ENCODE data around the gene IL1R2.

The IL1R2 gene

GRCh38 chr2:101961338-101962191, 30.2 kb upstream of the IL1R2 start:
- Histone ChIP-seq H3K4me3 (ENCODE audit: low read length) (no peak overlapping the region), H3K9ac (ENCODE audit: low read length) (no peak overlapping the region), H3K27ac (ENCODE audit: low read length) (no peak overlapping the region), H3K27me3 (ENCODE audit: control insufficient read depth, insufficient read depth, low read length) (no peaks in the 10 kb centered on the region), H3K9me3 (ENCODE audit: control insufficient read depth, low read depth, low read length) (peaks cover 7% of the 10 kb centered on the region), H3K36me3 (ENCODE audit: control insufficient read depth, low read depth, low read length) (no peaks in the 10 kb centered on the region), H3K4me1 (ENCODE audit: control insufficient read depth, low read depth, low read length) (no peaks in the 10 kb centered on the region)

GRCh38 chr2:101962309-101962708, 29.5 kb upstream of the IL1R2 start:
- no peaks in the 10 kb centered on the region for H3K4me1 ChIP-seq (ENCODE audit: control insufficient read depth, low read depth, low read length)
- H3K9ac ChIP-seq (ENCODE audit: low read length) = no peak overlapping the region
- no peak overlapping the region for H3K27ac ChIP-seq (ENCODE audit: low read length)
- peaks cover 4% of the 10 kb centered on the region for H3K9me3 ChIP-seq (ENCODE audit: control insufficient read depth, low read depth, low read length)
- no peak overlapping the region for H3K4me3 ChIP-seq (ENCODE audit: low read length)
- H3K36me3 ChIP-seq (ENCODE audit: control insufficient read depth, low read depth, low read length) = no peaks in the 10 kb centered on the region
- H3K27me3 ChIP-seq (ENCODE audit: control insufficient read depth, insufficient read depth, low read length) = no peaks in the 10 kb centered on the region

GRCh38 chr2:101963198-101963597, 28.6 kb upstream of the IL1R2 start:
- Histone ChIP-seq H3K9me3 (ENCODE audit: control insufficient read depth, low read depth, low read length) (no peaks in the 10 kb centered on the region), H3K27me3 (ENCODE audit: control insufficient read depth, insufficient read depth, low read length) (no peaks in the 10 kb centered on the region), H3K27ac (ENCODE audit: low read length) (no peak overlapping the region), H3K4me1 (ENCODE audit: control insufficient read depth, low read depth, low read length) (no peaks in the 10 kb centered on the region), H3K9ac (ENCODE audit: low read length) (no peak overlapping the region), H3K4me3 (ENCODE audit: low read length) (no peak overlapping the region), H3K36me3 (ENCODE audit: control insufficient read depth, low read depth, low read length) (no peaks in the 10 kb centered on the region)

GRCh38 chr2:101967826-101968513, 23.8 kb upstream of the IL1R2 start:
- H3K27me3 ChIP-seq (ENCODE audit: control insufficient read depth, insufficient read depth, low read length) = no peaks in the 10 kb centered on the region
- peaks cover 4% of the 10 kb centered on the region for H3K9me3 ChIP-seq (ENCODE audit: control insufficient read depth, low read depth, low read length)
- H3K9ac ChIP-seq (ENCODE audit: low read length) = no peak overlapping the region
- no peaks in the 10 kb centered on the region for H3K36me3 ChIP-seq (ENCODE audit: control insufficient read depth, low read depth, low read length)
- H3K27ac ChIP-seq (ENCODE audit: low read length) = no peak overlapping the region
- no peaks in the 10 kb centered on the region for H3K4me1 ChIP-seq (ENCODE audit: control insufficient read depth, low read depth, low read length)
- no peak overlapping the region for H3K4me3 ChIP-seq (ENCODE audit: low read length)

- Histone ChIP-seq H3K27ac (ENCODE audit: low read length) (no peak overlapping the region), H3K9me3 (ENCODE audit: control insufficient read depth, low read depth, low read length) (peaks cover 4% of the 10 kb centered on the region), H3K27me3 (ENCODE audit: control insufficient read depth, insufficient read depth, low read length) (no peaks in the 10 kb centered on the region), H3K9ac (ENCODE audit: low read length) (no peak overlapping the region), H3K4me3 (ENCODE audit: low read length) (no peak overlapping the region), H3K4me1 (ENCODE audit: control insufficient read depth, low read depth, low read length) (no peaks in the 10 kb centered on the region), H3K36me3 (ENCODE audit: control insufficient read depth, low read depth, low read length) (no peaks in the 10 kb centered on the region)
These were observed 22.0 kb upstream of the IL1R2 start for GRCh38 chr2:101969723-101970122.

GRCh38 chr2:101970901-101971300, 20.9 kb upstream of the IL1R2 start:
- H3K36me3 ChIP-seq (ENCODE audit: control insufficient read depth, low read depth, low read length) = no peaks in the 10 kb centered on the region
- H3K4me1 ChIP-seq (ENCODE audit: control insufficient read depth, low read depth, low read length) = no peaks in the 10 kb centered on the region
- H3K4me3 ChIP-seq (ENCODE audit: low read length) = no peak overlapping the region
- H3K9ac ChIP-seq (ENCODE audit: low read length) = no peak overlapping the region
- peaks cover 4% of the 10 kb centered on the region for H3K9me3 ChIP-seq (ENCODE audit: control insufficient read depth, low read depth, low read length)
- no peaks in the 10 kb centered on the region for H3K27me3 ChIP-seq (ENCODE audit: control insufficient read depth, insufficient read depth, low read length)
- H3K27ac ChIP-seq (ENCODE audit: low read length) = no peak overlapping the region

GRCh38 chr2:101971836-101972235, 19.9 kb upstream of the IL1R2 start:
- Histone ChIP-seq H3K4me3 (ENCODE audit: low read length) (no peak overlapping the region), H3K4me1 (ENCODE audit: control insufficient read depth, low read depth, low read length) (no peaks in the 10 kb centered on the region), H3K27ac (ENCODE audit: low read length) (no peak overlapping the region), H3K9me3 (ENCODE audit: control insufficient read depth, low read depth, low read length) (peaks cover 4% of the 10 kb centered on the region), H3K27me3 (ENCODE audit: control insufficient read depth, insufficient read depth, low read length) (no peaks in the 10 kb centered on the region), H3K9ac (ENCODE audit: low read length) (no peak overlapping the region), H3K36me3 (ENCODE audit: control insufficient read depth, low read depth, low read length) (no peaks in the 10 kb centered on the region)

GRCh38 chr2:101972621-101973434, 18.9 kb upstream of the IL1R2 start:
- Histone ChIP-seq H3K4me3 (ENCODE audit: low read length) (no peak overlapping the region), H3K9ac (ENCODE audit: low read length) (no peak overlapping the region), H3K4me1 (ENCODE audit: control insufficient read depth, low read depth, low read length) (no peaks in the 10 kb centered on the region), H3K27me3 (ENCODE audit: control insufficient read depth, insufficient read depth, low read length) (no peaks in the 10 kb centered on the region), H3K27ac (ENCODE audit: low read length) (no peak overlapping the region), H3K9me3 (ENCODE audit: control insufficient read depth, low read depth, low read length) (peaks cover 4% of the 10 kb centered on the region), H3K36me3 (ENCODE audit: control insufficient read depth, low read depth, low read length) (no peaks in the 10 kb centered on the region)

GRCh38 chr2:101974663-101975062, 17.1 kb upstream of the IL1R2 start:
- Histone ChIP-seq H3K36me3 (ENCODE audit: control insufficient read depth, low read depth, low read length) (no peaks in the 10 kb centered on the region), H3K4me1 (ENCODE audit: control insufficient read depth, low read depth, low read length) (no peaks in the 10 kb centered on the region), H3K4me3 (ENCODE audit: low read length) (no peak overlapping the region), H3K9me3 (ENCODE audit: control insufficient read depth, low read depth, low read length) (peaks cover 4% of the 10 kb centered on the region), H3K9ac (ENCODE audit: low read length) (no peak overlapping the region), H3K27me3 (ENCODE audit: control insufficient read depth, insufficient read depth, low read length) (no peaks in the 10 kb centered on the region), H3K27ac (ENCODE audit: low read length) (no peak overlapping the region)

GRCh38 chr2:101975171-101975870, 16.4 kb upstream of the IL1R2 start:
- no peaks in the 10 kb centered on the region for H3K4me1 ChIP-seq (ENCODE audit: control insufficient read depth, low read depth, low read length)
- H3K27me3 ChIP-seq (ENCODE audit: control insufficient read depth, insufficient read depth, low read length) = no peaks in the 10 kb centered on the region
- H3K4me3 ChIP-seq (ENCODE audit: low read length) = no peak overlapping the region
- H3K36me3 ChIP-seq (ENCODE audit: control insufficient read depth, low read depth, low read length) = no peaks in the 10 kb centered on the region
- no peak overlapping the region for H3K9ac ChIP-seq (ENCODE audit: low read length)
- H3K9me3 ChIP-seq (ENCODE audit: control insufficient read depth, low read depth, low read length) = peaks cover 3% of the 10 kb centered on the region
- no peak overlapping the region for H3K27ac ChIP-seq (ENCODE audit: low read length)

- no peaks in the 10 kb centered on the region for H3K4me1 ChIP-seq (ENCODE audit: control insufficient read depth, low read depth, low read length)
- no peaks in the 10 kb centered on the region for H3K27me3 ChIP-seq (ENCODE audit: control insufficient read depth, insufficient read depth, low read length)
- no peak overlapping the region for H3K27ac ChIP-seq (ENCODE audit: low read length)
- H3K36me3 ChIP-seq (ENCODE audit: control insufficient read depth, low read depth, low read length) = no peaks in the 10 kb centered on the region
- H3K4me3 ChIP-seq (ENCODE audit: low read length) = no peak overlapping the region
- no peaks in the 10 kb centered on the region for H3K9me3 ChIP-seq (ENCODE audit: control insufficient read depth, low read depth, low read length)
- no peak overlapping the region for H3K9ac ChIP-seq (ENCODE audit: low read length)
These were observed 14.9 kb upstream of the IL1R2 start for GRCh38 chr2:101976891-101977290.
